SKM-1 treated with dmso at 0.1 percent for 144 hours (cell line): ENCODE data around the gene MET.
"Not testable (repeated sequence)": the region's sequence is repeated elsewhere in the genome, so short reads cannot be mapped to it uniquely, and the experiment has no call there.

Experiments
- DNase-seq: peaks from one replicate; lab custom pipeline; 2025; ENCODE audit not compliant: unreplicated experiment; lab: John Stamatoyannopoulos, UW

The MET gene

GRCh38 chr7:116697761-116698160, 25.8 kb downstream of the MET start:
- no peak for DNase-seq

GRCh38 chr7:116698396-116698795, 26.4 kb downstream of the MET start:
- no peak for DNase-seq

GRCh38 chr7:116698930-116699721, 27.1 kb downstream of the MET start:
- DNase-seq: no peak

- no peak for DNase-seq
Measured at GRCh38 chr7:116699722-116700120, 27.7 kb downstream of the MET start.

GRCh38 chr7:116702046-116702785, 30.2 kb downstream of the MET start:
- no peak for DNase-seq

GRCh38 chr7:116704650-116705228, 32.7 kb downstream of the MET start:
- no peak for DNase-seq

GRCh38 chr7:116705419-116705818, 33.4 kb downstream of the MET start:
- no peak for DNase-seq

- DNase-seq: no peak
Measured at GRCh38 chr7:116706668-116707126, 34.7 kb downstream of the MET start.

- DNase-seq: no peak
Measured at GRCh38 chr7:116707289-116707688, 35.3 kb downstream of the MET start.

- DNase-seq: no peak
Measured at GRCh38 chr7:116708248-116708647, 36.3 kb downstream of the MET start.

- DNase-seq: no peak
Measured at GRCh38 chr7:116708861-116709260, 36.9 kb downstream of the MET start.

- no peak for DNase-seq
Measured at GRCh38 chr7:116709336-116709735, 37.3 kb downstream of the MET start.

- no peak for DNase-seq
Measured at GRCh38 chr7:116710764-116711452, 38.9 kb downstream of the MET start.

- DNase-seq: no peak
Measured at GRCh38 chr7:116711790-116712189, 39.8 kb downstream of the MET start.

- DNase-seq: no peak
Measured at GRCh38 chr7:116713500-116713899, 41.5 kb downstream of the MET start.

- no peak for DNase-seq
Measured at GRCh38 chr7:116713918-116714317, 41.9 kb downstream of the MET start.

GRCh38 chr7:116715077-116715476, 43.1 kb downstream of the MET start:
- DNase-seq: no peak

- no peak for DNase-seq
Measured at GRCh38 chr7:116717137-116717536, 45.1 kb downstream of the MET start.

GRCh38 chr7:116723959-116724529, 52.0 kb downstream of the MET start:
- not testable (repeated sequence) for DNase-seq

- DNase-seq: no peak
Measured at GRCh38 chr7:116724560-116725231, 52.7 kb downstream of the MET start.
